ENCODE measurements around the gene TTLL5. TPM values are rescaled to one million over a fixed set of nuclear protein-coding genes. Genes with fewer than 3 reads are reported as not detected.

The TTLL5 gene
- polyA plus RNA-seq, 1 experiment: 24.1 TPM

GRCh38 chr14:75804570-75805275, 143.7 kb downstream of the TTLL5 start:
- no peak overlapping the region for H3K27ac ChIP-seq (ENCODE audit: low read depth, low read length)
- no peaks in the 10 kb centered on the region for H3K9me3 ChIP-seq (ENCODE audit: control insufficient read depth, insufficient read depth, low read length)
- CTCF ChIA-PET: interaction anchor here (0.8 to 2.2 kb wide), 3 partner anchors 10 to 102 kb away, joined by 3 to 10 read pairs (median 6); no protein-coding TSS in a partner anchor
- POLR2A ChIA-PET: no interaction called here
- H3K27me3 ChIP-seq (ENCODE audit: control insufficient read depth, insufficient read depth, low read length): no peaks in the 10 kb centered on the region
- no peak for DNase-seq (ENCODE audit: low read depth, low spot score)
- no peak for TF ChIP-seq CTCF (IDR thresholded peaks at IDR 0.05; ENCODE audit: low read depth, low read length)
- H3K4me3 ChIP-seq (ENCODE audit: low read depth, low read length): no peak overlapping the region

GRCh38 chr14:75805646-75806045, 144.6 kb downstream of the TTLL5 start:
- H3K4me3 ChIP-seq (ENCODE audit: low read depth, low read length): no peak overlapping the region
- H3K9me3 ChIP-seq (ENCODE audit: control insufficient read depth, insufficient read depth, low read length): no peaks in the 10 kb centered on the region
- DNase-seq (ENCODE audit: low read depth, low spot score): no peak
- no peaks in the 10 kb centered on the region for H3K27me3 ChIP-seq (ENCODE audit: control insufficient read depth, insufficient read depth, low read length)
- ChIA-PET POLR2A (interaction anchor here (0.6 kb wide), 1 partner anchor 11 kb away, joined by 4 read pairs; no protein-coding TSS in a partner anchor), CTCF (interaction anchor here (0.5 to 1.1 kb wide), 2 partner anchors 96 to 177 kb away, joined by 3 to 5 read pairs; no protein-coding TSS in a partner anchor)
- H3K27ac ChIP-seq (ENCODE audit: low read depth, low read length): no peak overlapping the region
- no peak for TF ChIP-seq CTCF (IDR thresholded peaks at IDR 0.05; ENCODE audit: low read depth, low read length)

GRCh38 chr14:75806352-75806832, 145.3 kb downstream of the TTLL5 start:
- ChIA-PET CTCF (interaction anchor here (0.5 to 1.1 kb wide), 3 partner anchors 73 to 176 kb away, joined by 3 to 5 read pairs (median 4); no protein-coding TSS in a partner anchor), POLR2A (interaction anchor here (0.6 kb wide), 1 partner anchor 133 kb away, joined by 7 read pairs; no protein-coding TSS in a partner anchor)
- Histone ChIP-seq H3K9me3 (ENCODE audit: control insufficient read depth, insufficient read depth, low read length) (no peaks in the 10 kb centered on the region), H3K27ac (ENCODE audit: low read depth, low read length) (no peak overlapping the region), H3K4me3 (ENCODE audit: low read depth, low read length) (no peak overlapping the region), H3K27me3 (ENCODE audit: control insufficient read depth, insufficient read depth, low read length) (no peaks in the 10 kb centered on the region)
- no peak for TF ChIP-seq CTCF (IDR thresholded peaks at IDR 0.05; ENCODE audit: low read depth, low read length)
- no peak for DNase-seq (ENCODE audit: low read depth, low spot score)

- CTCF ChIA-PET: interaction anchor here (0.7 to 1.2 kb wide), 2 partner anchors 12 to 99 kb away, joined by 3 read pairs; no protein-coding TSS in a partner anchor
- DNase-seq (ENCODE audit: low read depth, low spot score): no peak
- no peak for TF ChIP-seq CTCF (IDR thresholded peaks at IDR 0.05; ENCODE audit: low read depth, low read length)
These were observed 146.8 kb downstream of the TTLL5 start for GRCh38 chr14:75807667-75808360.

More at GRCh38 chr14:75807667-75808360, 146.8 kb downstream of the TTLL5 start:
- no peak overlapping the region for H3K4me3 ChIP-seq (ENCODE audit: low read depth, low read length)
- POLR2A ChIA-PET: no interaction called here
- no peaks in the 10 kb centered on the region for H3K27me3 ChIP-seq (ENCODE audit: control insufficient read depth, insufficient read depth, low read length)
- H3K9me3 ChIP-seq (ENCODE audit: control insufficient read depth, insufficient read depth, low read length): no peaks in the 10 kb centered on the region
- no peak overlapping the region for H3K27ac ChIP-seq (ENCODE audit: low read depth, low read length)
